ENCODE data around the gene CALN1. TPM values are rescaled to one million over a fixed set of nuclear protein-coding genes. Genes with fewer than 3 reads are reported as not detected.

Gene CALN1
- total RNA-seq, 1 donor from 2014 or later: not detected

- no peak overlapping the region for H3K27ac Mint-ChIP-seq (ENCODE audit: unreplicated experiment)
- H3K36me3 Mint-ChIP-seq (ENCODE audit: unreplicated experiment): no peaks in the 10 kb centered on the region
- H3K9me3 Mint-ChIP-seq (ENCODE audit: unreplicated experiment): peaks cover 33% of the 10 kb centered on the region
- H3K4me1 Mint-ChIP-seq (ENCODE audit: unreplicated experiment): no peaks in the 10 kb centered on the region
- no peak for TF ChIP-seq CTCF (IDR thresholded peaks at IDR 0.05)
- no peak for DNase-seq (ENCODE audit: extremely low spot score, unreplicated experiment)
- no peak overlapping the region for H3K4me3 Mint-ChIP-seq (ENCODE audit: unreplicated experiment)
- no peaks in the 10 kb centered on the region for H3K27me3 Mint-ChIP-seq (ENCODE audit: unreplicated experiment)
These were observed 507.7 kb downstream of the CALN1 start for GRCh38 chr7:71904484-71904883.

- Mint-ChIP-seq H3K27ac (ENCODE audit: unreplicated experiment) (no peak overlapping the region), H3K36me3 (ENCODE audit: unreplicated experiment) (no peaks in the 10 kb centered on the region), H3K4me3 (ENCODE audit: unreplicated experiment) (no peak overlapping the region), H3K9me3 (ENCODE audit: unreplicated experiment) (peaks cover 29% of the 10 kb centered on the region), H3K4me1 (ENCODE audit: unreplicated experiment) (no peaks in the 10 kb centered on the region), H3K27me3 (ENCODE audit: unreplicated experiment) (no peaks in the 10 kb centered on the region)
- DNase-seq (ENCODE audit: extremely low spot score, unreplicated experiment): no peak
- no peak for TF ChIP-seq CTCF (IDR thresholded peaks at IDR 0.05)
These were observed 511.6 kb downstream of the CALN1 start for GRCh38 chr7:71900556-71900955.

- no peak for DNase-seq (ENCODE audit: extremely low spot score, unreplicated experiment)
- Mint-ChIP-seq H3K27me3 (ENCODE audit: unreplicated experiment) (no peaks in the 10 kb centered on the region), H3K9me3 (ENCODE audit: unreplicated experiment) (peaks cover 24% of the 10 kb centered on the region)
These were observed 515.6 kb downstream of the CALN1 start for GRCh38 chr7:71896535-71896934.

GRCh38 chr7:71886046-71886445 is 526.1 kb downstream of the CALN1 start:
- Mint-ChIP-seq H3K27ac (ENCODE audit: unreplicated experiment) (no peak overlapping the region), H3K4me1 (ENCODE audit: unreplicated experiment) (no peaks in the 10 kb centered on the region), H3K4me3 (ENCODE audit: unreplicated experiment) (no peak overlapping the region), H3K9me3 (ENCODE audit: unreplicated experiment) (peaks cover 33% of the 10 kb centered on the region), H3K27me3 (ENCODE audit: unreplicated experiment) (no peaks in the 10 kb centered on the region), H3K36me3 (ENCODE audit: unreplicated experiment) (no peaks in the 10 kb centered on the region)
- no peak for TF ChIP-seq CTCF (IDR thresholded peaks at IDR 0.05)
- no peak for DNase-seq (ENCODE audit: extremely low spot score, unreplicated experiment)

More at GRCh38 chr7:71896535-71896934, 515.6 kb downstream of the CALN1 start:
- H3K36me3 Mint-ChIP-seq (ENCODE audit: unreplicated experiment): no peaks in the 10 kb centered on the region
- no peak overlapping the region for H3K27ac Mint-ChIP-seq (ENCODE audit: unreplicated experiment)
- no peak for TF ChIP-seq CTCF (IDR thresholded peaks at IDR 0.05)
- no peak overlapping the region for H3K4me3 Mint-ChIP-seq (ENCODE audit: unreplicated experiment)
- H3K4me1 Mint-ChIP-seq (ENCODE audit: unreplicated experiment): no peaks in the 10 kb centered on the region

- H3K36me3 Mint-ChIP-seq (ENCODE audit: unreplicated experiment): no peaks in the 10 kb centered on the region
- DNase-seq (ENCODE audit: extremely low spot score, unreplicated experiment): no peak
These were observed 526.7 kb downstream of the CALN1 start for GRCh38 chr7:71885487-71885886.

More at GRCh38 chr7:71885487-71885886, 526.7 kb downstream of the CALN1 start:
- Mint-ChIP-seq H3K27me3 (ENCODE audit: unreplicated experiment) (no peaks in the 10 kb centered on the region), H3K27ac (ENCODE audit: unreplicated experiment) (no peak overlapping the region), H3K9me3 (ENCODE audit: unreplicated experiment) (peaks cover 34% of the 10 kb centered on the region), H3K4me1 (ENCODE audit: unreplicated experiment) (no peaks in the 10 kb centered on the region), H3K4me3 (ENCODE audit: unreplicated experiment) (no peak overlapping the region)
- TF ChIP-seq CTCF (IDR thresholded peaks at IDR 0.05): no peak

Data from osteocyte (in vitro differentiated cells).